HG03378 (cell line): ENCODE results near the gene FBXO40.

Source experiments
- ATAC-seq: cut with Tn5 transposase; IDR thresholded peaks from one replicate; pipeline ENCODE4 v1.9.1; 2021; ENCODE audit warnings: mild to moderate bottlenecking, moderate library complexity; ENCODE audit not compliant: unreplicated experiment

FBXO40 gene

DNA sequence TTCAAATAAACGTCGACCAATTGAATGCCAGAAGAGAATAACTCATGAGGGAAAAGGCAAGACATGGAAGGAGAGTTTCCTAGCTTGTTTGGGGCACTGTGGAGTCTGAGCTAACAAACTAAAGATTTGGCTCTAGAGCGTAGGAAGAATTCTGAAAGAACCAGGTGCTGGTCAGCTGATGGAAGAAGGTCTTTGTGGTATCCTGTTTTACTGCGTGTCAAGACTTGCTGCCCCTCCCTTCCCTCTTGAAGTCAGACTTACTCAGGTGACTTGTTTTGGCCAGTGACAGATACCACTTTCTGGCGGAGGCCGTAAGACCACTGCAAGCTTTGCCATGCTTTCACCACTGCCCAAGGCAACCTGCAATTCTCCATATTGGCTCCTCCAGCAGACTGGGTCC is 68.2 kb downstream of the FBXO40 start:
- ATAC-seq, result no peak

DNA sequence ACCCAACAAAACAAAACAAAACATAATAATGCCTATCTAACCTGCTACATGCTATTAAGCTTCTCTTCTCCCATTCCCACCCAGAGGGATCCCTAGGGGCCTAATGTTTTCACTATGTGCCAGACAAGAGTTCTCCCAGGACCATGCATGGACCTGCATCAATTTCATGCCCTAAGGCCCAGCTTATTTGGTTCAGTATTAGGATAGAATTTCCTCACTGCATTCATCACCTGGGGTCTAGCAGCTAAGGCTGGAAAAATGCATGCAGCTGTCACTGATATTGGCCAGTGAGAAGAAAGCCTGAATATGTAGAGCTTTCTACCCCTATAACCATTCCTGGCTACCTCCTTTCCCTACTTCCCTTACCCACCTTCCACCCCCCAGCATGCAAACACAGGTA is 69.6 kb downstream of the FBXO40 start:
- no peak for ATAC-seq

DNA sequence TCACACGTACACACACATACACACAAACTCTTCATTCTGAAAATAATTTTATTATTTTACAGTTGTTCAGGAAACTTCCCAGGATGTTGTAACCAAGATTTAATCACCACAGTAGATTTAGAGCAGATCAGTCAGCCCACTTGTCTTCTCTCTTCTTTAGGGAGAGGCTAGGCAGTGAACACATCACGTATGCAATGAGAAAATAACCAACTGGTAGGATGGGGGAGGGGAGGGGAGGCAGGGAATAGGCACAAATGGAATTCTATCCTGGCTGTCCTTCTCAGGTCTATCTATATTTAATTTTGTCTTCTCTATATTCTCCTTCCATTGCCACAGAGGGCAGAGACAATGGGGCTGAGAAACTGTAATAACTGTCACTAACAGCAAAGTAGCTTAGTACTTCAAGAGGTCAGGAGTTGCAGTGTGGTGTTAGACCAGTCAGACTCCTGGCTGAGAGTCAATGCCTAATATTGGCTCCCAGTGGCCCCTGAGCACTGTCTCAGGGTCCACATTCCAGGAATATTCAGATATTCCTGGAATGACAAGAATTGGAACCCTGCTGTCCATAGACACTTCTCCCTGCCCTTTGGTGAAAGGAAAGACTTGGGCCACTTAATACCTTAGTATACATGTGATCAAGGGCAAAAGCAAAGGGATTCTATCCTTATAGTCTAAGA is 70.1 kb downstream of the FBXO40 start:
- ATAC-seq, result no peak

DNA sequence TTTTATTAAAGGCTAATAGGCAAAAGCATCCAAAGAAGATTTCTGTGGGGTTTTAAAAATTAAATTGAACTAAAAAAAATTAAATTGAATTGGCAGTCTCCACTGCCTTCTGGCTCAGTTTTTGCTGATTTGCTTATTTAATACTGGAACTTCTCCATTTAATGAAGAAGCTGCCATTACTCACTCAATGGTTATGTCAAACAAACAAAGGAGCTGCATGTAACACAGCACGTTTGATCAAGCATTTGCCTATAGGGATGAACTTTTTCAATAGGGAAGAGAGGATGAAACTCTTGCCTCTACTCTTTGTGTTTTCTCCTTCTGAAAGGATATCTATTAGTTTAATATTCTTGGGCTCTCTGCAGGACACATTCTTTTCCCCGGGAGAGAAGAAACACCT is 72.3 kb downstream of the FBXO40 start:
- no peak for ATAC-seq

DNA sequence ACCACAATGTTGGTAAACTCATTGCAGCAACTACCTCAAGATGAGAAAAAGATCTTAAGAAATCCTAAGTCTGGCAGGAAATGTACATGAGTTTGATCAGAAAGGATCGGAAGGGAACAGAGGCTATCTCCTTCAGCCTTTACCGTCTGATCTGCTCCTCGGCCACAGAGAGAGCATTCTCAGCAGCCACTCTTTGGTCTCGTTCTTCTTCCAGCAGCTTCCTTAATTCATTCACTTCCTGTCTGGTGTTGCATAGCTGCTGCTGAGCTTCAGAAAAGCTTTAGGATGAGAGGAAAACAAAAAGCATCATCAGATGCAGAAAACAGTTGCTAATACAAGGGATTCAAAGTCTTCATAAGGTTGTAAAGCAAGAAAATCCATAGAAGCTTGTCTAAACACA is 74.2 kb downstream of the FBXO40 start:
- no peak for ATAC-seq

GRCh38 chr3:121670676-121671075 is 77.5 kb downstream of the FBXO40 start:
- no peak for ATAC-seq

DNA sequence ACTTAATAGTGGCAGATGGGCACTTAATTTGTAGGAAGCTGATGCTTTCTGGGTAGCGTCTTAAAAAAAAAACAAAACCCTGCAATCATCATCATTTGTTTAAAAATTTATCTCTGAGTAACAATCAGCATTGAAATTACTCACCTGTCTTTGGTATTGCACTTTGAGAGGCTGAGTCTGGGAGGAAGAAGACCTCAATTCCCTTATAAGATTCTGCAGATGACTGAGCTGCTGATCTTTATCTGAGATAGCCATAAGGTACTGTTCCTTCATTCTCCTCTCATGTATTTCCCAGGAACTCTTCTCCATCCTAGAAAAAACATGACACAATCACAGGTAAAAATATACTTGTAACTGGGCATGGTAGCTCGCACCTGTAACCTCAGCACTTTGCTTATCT is 84.0 kb downstream of the FBXO40 start:
- no peak for ATAC-seq
